HAP-1 (cell line): ENCODE results near the gene DLGAP1.
A peak's percentile ranks its signal among the peaks of the same experiment; 100 is the strongest.

ENCODE experiments used
- DNase-seq, 2 experiments: peaks; one replicate each; pipeline ENCODE4 v3.0.0-alpha.2; 2016 to 2020; ENCODE audit warnings: low spot score in 2 of 2
- H3K27me3 ChIP-seq: fragments of 250-450 bp; sonication (Bioruptor Pico); 2 replicates; pipeline ENCODE4 v1.5.1; 2020; ENCODE audit warnings: low read depth, mild to moderate bottlenecking, moderate library complexity
- H3K36me3 ChIP-seq: fragments of 250-450 bp; sonication (Bioruptor Pico); replicated peaks from 2 replicates; pipeline ENCODE4 v1.5.1; 2020; ENCODE audit warnings: mild to moderate bottlenecking
- H3K4me1 ChIP-seq: fragments of 250-450 bp; sonication (Bioruptor Pico); 2 replicates; pipeline ENCODE4 v1.5.1; 2020; ENCODE audit warnings: mild to moderate bottlenecking
- H3K4me3 ChIP-seq: fragments of 250-450 bp; sonication (Bioruptor Pico); 2 replicates; pipeline ENCODE4 v1.5.1; 2020; ENCODE audit warnings: mild to moderate bottlenecking, moderate library complexity
- H3K9me3 ChIP-seq: fragments of 250-450 bp; sonication (Bioruptor Pico); 2 replicates; pipeline ENCODE4 v1.5.1; 2020; ENCODE audit warnings: mild to moderate bottlenecking, moderate library complexity
- in situ Hi-C: fragments of 300-500 bp; cut with MboI; formaldehyde crosslinking; loops from 3 replicates; pipeline ENCODE4 v1.14.3; 2020; ENCODE audit warnings: low sequenced_read_pairs, inconsistent platforms, mixed read lengths

DLGAP1 gene

DNA sequence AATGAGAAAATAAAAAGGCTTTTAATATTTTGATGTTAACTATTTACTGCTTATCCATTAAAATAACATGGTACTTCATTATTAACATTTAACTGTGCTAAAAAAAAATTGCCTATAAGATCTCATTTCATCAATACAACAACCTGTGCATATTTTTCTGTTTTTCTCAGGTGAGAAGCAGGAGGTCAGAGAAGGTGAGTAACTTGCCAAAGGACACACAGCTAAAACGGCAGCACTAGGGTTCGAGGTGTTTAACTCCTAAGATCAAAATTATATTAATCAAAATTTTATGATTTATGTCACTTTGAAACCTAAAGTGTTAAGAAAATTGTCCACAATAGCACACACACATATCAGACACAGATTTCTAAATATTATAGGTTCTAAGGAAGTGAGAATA, 639.1 kb downstream of the DLGAP1 start:
- in situ Hi-C loops: no loop called here
- Histone ChIP-seq H3K27me3 (no peaks in the 10 kb centered on the region), H3K4me1 (peaks cover 5% of the 10 kb centered on the region; the same call in 1 of the 2 replicates), H3K4me3 (no peak overlapping the region), H3K9me3 (no peaks in the 10 kb centered on the region), H3K36me3 (no peaks in the 10 kb centered on the region)
- no peak for DNase-seq

DNA sequence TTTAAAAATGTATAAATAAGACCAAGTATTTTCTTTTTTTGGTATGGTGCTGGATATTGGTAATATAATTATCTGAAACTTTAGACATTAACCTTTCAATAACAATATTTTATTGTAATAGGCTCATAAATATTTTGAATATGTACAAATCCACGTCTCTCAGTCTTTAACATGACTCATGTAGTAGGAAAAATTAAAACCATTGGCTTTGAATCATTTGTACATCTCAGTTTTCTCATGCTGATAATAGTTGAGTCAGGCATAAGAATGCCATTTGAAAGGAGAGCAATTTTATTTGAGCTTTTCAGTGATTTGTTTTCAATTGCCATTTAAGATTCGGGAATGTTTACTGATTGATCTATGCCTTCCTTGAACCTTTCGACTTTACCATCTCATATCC, 640.3 kb downstream of the DLGAP1 start:
- Histone ChIP-seq H3K36me3 (no peaks in the 10 kb centered on the region), H3K4me1 (peaks cover 5% of the 10 kb centered on the region; the same call in 1 of the 2 replicates), H3K4me3 (no peak overlapping the region), H3K27me3 (no peaks in the 10 kb centered on the region), H3K9me3 (no peaks in the 10 kb centered on the region)
- no peak for DNase-seq
- in situ Hi-C loops: no loop called here

DNA sequence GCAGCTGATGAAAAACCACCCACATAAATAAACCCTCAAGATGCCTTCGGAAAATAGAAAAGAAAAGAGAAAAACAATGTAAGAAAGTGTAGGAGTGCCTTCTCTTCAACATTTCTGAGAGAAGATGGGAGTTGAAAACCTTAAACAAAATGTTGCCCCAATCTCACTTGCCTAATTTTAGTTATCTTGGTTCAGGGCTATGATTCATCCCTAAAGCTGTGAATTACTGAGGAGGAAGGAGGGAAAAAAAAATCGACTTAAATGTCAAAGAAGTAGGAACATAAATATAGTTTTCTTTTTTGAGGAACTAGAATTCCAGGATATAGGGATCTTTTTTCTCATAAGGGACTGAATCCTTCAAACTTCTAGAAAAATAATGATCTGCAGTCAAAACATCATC, 644.8 kb downstream of the DLGAP1 start:
- H3K36me3 ChIP-seq: no peaks in the 10 kb centered on the region
- H3K4me3 ChIP-seq: no peak overlapping the region
- H3K27me3 ChIP-seq: no peaks in the 10 kb centered on the region
- DNase-seq: no peak
- H3K4me1 ChIP-seq: peaks cover 7% of the 10 kb centered on the region
- no peaks in the 10 kb centered on the region for H3K9me3 ChIP-seq
- in situ Hi-C loops: no loop called here

DNA sequence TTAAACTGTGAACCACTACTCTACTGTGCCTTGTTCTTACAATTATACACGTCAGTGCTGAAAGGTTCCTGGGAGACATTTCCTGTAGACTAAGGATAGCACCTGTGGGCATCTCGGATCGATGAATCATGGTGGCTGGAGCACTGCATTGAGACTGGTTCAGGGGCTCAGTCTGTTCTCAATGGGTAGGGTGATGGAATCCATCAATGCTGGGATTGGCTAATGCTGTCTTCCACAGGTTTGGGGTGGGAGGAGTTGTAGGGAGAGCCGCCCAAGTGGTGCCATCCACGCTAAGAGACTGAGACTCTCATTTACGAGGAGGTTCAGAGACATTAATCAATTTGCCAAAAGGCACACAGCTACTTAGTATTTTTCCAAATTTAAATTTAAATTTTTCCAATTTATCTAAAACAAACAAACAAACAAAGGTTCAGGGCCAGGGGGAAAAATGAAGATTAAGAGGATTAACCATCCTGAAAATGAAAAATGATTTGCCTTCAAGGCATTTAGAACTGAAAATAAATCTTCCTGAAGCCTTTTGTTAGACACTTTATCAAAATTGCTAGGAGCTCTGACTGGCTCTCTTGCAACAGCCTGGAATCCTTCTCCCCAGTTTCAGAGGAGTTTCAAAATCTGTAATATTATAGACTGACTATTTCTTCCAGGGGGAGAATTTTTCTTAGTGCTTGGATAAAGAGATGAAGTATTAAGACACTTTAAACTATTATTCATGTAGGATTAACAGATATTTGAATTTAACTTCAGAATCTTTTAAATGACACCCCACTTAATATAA, 645.9 kb downstream of the DLGAP1 start:
- H3K36me3 ChIP-seq: no peaks in the 10 kb centered on the region
- H3K4me3 ChIP-seq: no peak overlapping the region
- no peaks in the 10 kb centered on the region for H3K9me3 ChIP-seq
- no peak for DNase-seq
- H3K4me1 ChIP-seq: peaks cover 7% of the 10 kb centered on the region
- no peaks in the 10 kb centered on the region for H3K27me3 ChIP-seq
- in situ Hi-C loops: no loop called here

DNA sequence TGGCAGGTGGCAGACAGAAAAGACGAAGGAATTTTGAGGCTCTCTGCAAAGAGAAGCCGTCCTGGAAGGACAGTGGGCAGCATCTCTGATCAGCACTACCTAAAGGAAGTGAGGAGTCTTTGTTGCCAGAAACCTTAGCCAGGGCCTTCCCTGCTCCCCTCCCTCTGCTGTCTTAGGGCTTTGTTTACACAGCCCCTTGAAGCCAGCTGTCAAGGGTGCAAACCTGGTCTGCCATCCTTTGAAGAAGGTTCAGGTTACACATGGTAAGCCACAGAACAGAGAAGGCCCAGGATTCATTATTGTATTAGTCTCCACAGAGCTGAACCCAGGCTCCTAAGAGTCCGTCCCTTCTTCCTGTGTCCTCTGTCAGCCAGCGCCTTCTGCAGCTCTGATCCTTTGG, 648.5 kb downstream of the DLGAP1 start:
- Histone ChIP-seq H3K27me3 (no peaks in the 10 kb centered on the region), H3K36me3 (no peaks in the 10 kb centered on the region), H3K4me1 (peaks cover 3% of the 10 kb centered on the region; the same call in 1 of the 2 replicates), H3K4me3 (no peak overlapping the region), H3K9me3 (no peaks in the 10 kb centered on the region)
- in situ Hi-C loops: no loop called here
- no peak for DNase-seq

DNA sequence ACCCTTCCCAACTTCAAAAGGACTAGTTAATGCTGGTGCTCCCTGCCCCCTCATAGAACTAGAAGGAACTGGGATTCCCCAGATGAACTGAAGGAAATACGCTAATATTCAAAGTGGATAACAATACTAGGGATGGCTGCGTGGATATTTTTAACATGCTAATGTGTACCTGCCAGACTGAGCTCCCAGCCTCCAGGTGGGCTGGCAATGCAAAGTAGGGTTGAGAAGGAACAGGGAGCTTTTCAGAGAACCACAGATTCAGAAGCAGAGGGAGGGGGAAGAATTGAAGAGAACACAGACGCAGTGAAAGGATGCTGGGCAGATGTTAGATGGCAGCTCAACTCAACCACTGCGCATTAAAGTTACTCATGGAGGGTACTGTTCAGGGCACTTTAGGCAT, 650.8 kb downstream of the DLGAP1 start:
- Histone ChIP-seq H3K9me3 (no peaks in the 10 kb centered on the region), H3K27me3 (no peaks in the 10 kb centered on the region), H3K4me3 (no peak overlapping the region), H3K36me3 (no peaks in the 10 kb centered on the region), H3K4me1 (peaks cover 5% of the 10 kb centered on the region)
- DNase-seq: no peak
- in situ Hi-C loops: no loop called here

DNA sequence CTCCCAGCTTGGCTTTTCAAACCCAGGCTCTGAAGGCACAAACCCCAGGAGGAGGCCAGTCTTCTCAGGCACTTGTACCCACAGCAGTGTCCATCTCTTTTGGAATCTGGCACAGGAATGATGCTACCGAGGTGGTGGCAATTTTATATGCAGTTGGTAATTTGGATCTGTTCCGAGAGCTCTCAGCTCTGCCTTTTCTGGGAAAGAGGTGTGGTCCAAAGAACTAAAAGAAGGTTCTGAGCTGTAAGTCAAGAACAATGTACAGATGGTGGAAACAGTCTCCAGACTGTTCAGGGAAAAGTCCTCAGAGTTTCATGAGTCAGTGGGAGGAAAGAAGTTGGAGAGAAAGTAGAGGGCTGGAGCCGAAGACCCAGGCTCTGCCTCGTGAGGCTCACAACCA, 651.8 kb downstream of the DLGAP1 start:
- H3K4me1 ChIP-seq: peaks cover 4% of the 10 kb centered on the region
- no peak for DNase-seq
- no peak overlapping the region for H3K4me3 ChIP-seq
- no peaks in the 10 kb centered on the region for H3K36me3 ChIP-seq
- H3K9me3 ChIP-seq: no peaks in the 10 kb centered on the region
- H3K27me3 ChIP-seq: no peaks in the 10 kb centered on the region
- in situ Hi-C loops: no loop called here

DNA sequence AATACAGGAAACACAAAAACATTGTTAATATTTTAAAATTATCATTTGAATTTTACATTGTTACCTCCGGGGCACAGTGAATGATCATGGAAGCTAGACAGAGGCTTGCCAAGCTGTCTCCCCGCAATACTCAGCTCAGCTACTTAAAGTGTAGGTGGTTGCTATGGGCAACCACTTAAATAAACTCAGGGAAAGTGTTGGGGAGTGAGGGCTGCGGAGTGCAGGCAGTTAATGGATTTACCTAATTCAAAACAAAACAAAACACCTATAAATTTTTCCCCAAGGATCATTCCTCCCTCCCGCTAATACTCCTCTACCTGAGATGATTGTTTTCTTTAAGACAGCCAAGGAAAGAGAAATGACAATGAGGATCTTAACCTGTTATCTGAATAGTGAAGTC, 655.6 kb downstream of the DLGAP1 start:
- in situ Hi-C loops: no loop called here

DNA sequence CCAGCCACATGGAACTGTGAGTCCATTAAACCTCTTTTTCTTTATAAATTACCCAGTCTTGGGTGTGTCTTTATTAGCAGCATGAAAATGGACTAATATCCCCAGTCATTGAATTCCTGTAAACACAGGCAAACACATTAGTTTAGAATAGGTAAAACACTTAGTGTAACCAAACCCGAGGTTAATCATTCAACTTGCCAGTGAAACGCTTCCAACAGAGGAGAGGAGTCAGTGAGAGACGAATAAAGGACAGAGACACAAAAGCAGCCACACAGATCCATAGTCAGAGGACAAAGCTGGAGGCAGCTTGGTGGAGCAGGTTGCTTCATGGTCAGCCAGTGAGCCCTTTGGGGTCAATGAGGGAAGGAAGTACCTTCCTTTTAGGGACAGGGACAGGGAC, 657.1 kb downstream of the DLGAP1 start:
- no peak for DNase-seq
- no peaks in the 10 kb centered on the region for H3K36me3 ChIP-seq
- in situ Hi-C loops: no loop called here
- no peaks in the 10 kb centered on the region for H3K27me3 ChIP-seq
- no peak overlapping the region for H3K4me3 ChIP-seq
- H3K4me1 ChIP-seq: peaks cover 4% of the 10 kb centered on the region
- H3K9me3 ChIP-seq: no peaks in the 10 kb centered on the region

More for the DNA sequence above, 655.6 kb downstream of the DLGAP1 start:
- Histone ChIP-seq H3K4me1 (peaks cover 4% of the 10 kb centered on the region), H3K4me3 (no peak overlapping the region), H3K36me3 (no peaks in the 10 kb centered on the region), H3K9me3 (no peaks in the 10 kb centered on the region), H3K27me3 (no peaks in the 10 kb centered on the region)
- peak; percentile 33 to 40 for DNase-seq

DNA sequence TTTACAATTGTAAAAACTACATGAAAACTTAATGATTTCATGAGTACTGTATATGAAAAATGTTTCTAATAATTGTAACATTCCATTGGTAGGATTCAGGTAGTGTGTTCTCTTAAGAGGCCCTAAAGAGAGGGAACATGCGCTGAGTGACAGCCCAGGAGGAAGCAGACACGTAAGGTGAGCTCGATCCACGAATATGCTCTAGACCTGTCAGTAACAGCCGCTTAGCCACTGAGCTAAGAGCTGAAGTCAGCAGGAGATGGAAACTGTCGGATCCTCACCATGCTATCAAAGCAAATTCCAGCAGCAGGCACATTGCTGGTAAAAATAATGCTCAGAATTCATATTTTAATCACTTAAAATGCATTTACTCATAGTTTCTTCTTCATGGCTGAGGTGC, 658.7 kb downstream of the DLGAP1 start:
- Histone ChIP-seq H3K36me3 (no peaks in the 10 kb centered on the region), H3K9me3 (no peaks in the 10 kb centered on the region), H3K4me1 (peaks cover 4% of the 10 kb centered on the region), H3K27me3 (no peaks in the 10 kb centered on the region), H3K4me3 (no peak overlapping the region)
- in situ Hi-C loops: no loop called here
- DNase-seq: no peak

DNA sequence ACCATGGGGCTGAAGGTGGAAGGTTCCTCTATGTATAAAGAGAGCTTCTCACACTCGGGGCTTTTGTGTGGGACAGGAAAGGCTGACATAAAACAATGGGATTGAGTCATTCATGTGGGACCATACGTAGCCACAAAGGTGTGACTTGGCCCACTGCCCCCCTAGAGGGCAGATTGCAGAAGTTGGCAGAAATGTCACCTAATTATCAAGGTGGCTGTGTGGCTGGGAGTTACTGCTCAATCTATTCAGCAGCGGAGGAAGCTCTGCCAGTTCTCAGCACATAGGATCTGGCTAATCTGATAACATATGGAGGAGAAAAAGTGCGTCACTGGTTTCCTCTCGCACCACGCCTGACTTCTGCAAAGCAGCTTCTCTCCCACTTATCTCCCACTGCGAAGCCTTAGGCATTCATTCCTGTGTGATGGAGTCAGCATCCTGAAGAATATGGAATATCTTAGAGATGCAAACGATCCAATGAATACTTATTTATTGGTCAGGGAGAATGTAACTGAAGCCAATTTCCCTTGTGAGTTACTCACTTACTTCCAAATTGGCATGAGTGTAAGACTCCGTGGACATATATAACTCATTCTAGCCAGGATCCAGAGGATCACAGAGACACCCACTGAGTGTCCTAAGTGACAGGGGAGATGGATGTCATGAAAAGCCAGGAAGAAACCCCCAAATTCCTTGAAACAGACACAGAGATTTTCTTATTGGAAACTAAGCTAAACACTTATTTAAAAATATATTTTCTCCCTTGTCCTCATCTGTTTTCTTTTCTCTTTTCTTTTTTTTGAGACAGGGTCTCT, 660.4 kb downstream of the DLGAP1 start:
- no peaks in the 10 kb centered on the region for H3K9me3 ChIP-seq
- no peaks in the 10 kb centered on the region for H3K4me1 ChIP-seq
- DNase-seq: no peak
- no peaks in the 10 kb centered on the region for H3K36me3 ChIP-seq
- no peaks in the 10 kb centered on the region for H3K27me3 ChIP-seq
- in situ Hi-C loops: no loop called here
- no peak overlapping the region for H3K4me3 ChIP-seq

DNA sequence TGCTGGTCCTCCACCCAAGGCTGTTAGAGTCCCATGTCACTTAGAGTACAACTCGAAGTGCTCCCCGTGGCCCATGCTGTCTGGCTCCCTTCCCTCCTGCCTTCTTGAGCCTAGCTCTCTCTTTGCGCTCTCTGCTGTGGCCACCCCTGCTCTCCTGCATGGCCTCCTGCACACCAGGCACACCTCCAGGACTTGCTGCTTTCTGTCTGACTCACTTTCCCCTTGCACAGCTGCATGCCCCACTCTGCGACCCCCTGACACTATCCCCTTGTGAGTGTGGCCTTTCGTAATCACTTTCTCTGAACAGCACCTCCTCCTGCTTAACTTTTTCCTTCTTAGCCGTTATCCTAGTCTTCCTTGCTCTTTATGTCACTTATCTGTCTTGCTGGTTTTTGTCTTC, 661.6 kb downstream of the DLGAP1 start:
- DNase-seq: no peak
- Histone ChIP-seq H3K4me3 (no peak overlapping the region), H3K27me3 (no peaks in the 10 kb centered on the region), H3K36me3 (no peaks in the 10 kb centered on the region), H3K9me3 (no peaks in the 10 kb centered on the region), H3K4me1 (no peaks in the 10 kb centered on the region)
- in situ Hi-C loops: no loop called here

DNA sequence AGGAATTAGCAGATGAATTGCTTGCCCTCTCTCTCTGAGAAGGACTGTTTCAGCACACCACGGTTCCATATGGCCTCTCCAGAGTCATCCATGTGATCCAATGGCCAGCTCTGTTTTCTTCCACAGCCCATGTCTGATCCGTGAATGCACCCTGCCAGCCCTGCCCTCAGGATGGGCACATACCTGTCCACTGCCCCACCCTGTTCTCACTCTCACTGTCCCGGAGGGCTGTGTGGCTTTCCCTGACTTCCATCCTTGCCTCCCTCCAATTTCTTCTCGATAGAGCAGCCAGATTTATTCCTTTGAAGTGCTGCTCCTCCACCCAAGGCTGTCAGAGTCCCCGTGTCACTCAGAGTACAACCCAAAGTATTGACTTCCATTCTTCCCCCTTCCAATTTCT, 662.0 kb downstream of the DLGAP1 start:
- no peaks in the 10 kb centered on the region for H3K27me3 ChIP-seq
- no peaks in the 10 kb centered on the region for H3K36me3 ChIP-seq
- no peaks in the 10 kb centered on the region for H3K4me1 ChIP-seq
- no peak for DNase-seq
- in situ Hi-C loops: no loop called here
- no peak overlapping the region for H3K4me3 ChIP-seq
- H3K9me3 ChIP-seq: no peaks in the 10 kb centered on the region

DNA sequence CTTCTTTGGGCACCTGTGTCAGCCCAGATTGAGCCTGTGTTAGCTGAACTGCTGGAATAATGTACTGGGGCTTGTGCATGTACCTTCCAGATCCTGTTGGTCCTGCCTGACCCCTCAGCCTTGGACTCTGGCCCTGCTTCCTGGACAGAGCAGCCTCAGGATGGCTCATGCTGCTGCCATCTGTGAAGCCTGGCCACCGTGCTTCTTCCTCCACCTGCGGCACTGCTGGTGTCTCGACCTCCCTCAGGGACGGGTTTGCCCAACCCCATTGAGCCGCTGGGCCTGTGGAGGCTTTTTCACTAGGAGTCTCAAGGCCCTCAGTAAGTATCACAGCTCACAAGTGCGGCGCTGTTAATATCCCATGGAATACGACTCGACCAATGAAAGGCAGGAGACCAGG, 662.4 kb downstream of the DLGAP1 start:
- Histone ChIP-seq H3K36me3 (no peaks in the 10 kb centered on the region), H3K4me1 (no peaks in the 10 kb centered on the region), H3K27me3 (no peaks in the 10 kb centered on the region), H3K9me3 (no peaks in the 10 kb centered on the region), H3K4me3 (no peak overlapping the region)
- in situ Hi-C loops: no loop called here
- no peak for DNase-seq
